HepG2 (cell line): ENCODE data around the gene TRNP1. TPM values are rescaled to one million over a fixed set of nuclear protein-coding genes. Genes with fewer than 3 reads are reported as not detected.

Source experiments
- AKAP8 ChIP-seq: sonication (generic); formaldehyde crosslinking; IDR thresholded peaks from 2 replicates; pipeline ENCODE4 v1.5.1; 2020; ENCODE audit warnings: mild to moderate bottlenecking, missing genetic modification reagents
- CEBPB ChIP-seq: IDR thresholded peaks from 2 replicates; pipeline ENCODE4 v1.6.1; 2011; ENCODE audit warnings: low read depth, low read length, improper control_type of control experiment, borderline replicate concordance
- CHD2 ChIP-seq: IDR thresholded peaks from 2 replicates; pipeline ENCODE4 v1.6.1; 2011; ENCODE audit warnings: low read depth, low read length, improper control_type of control experiment
- CSRNP2 ChIP-seq: sonication (generic); formaldehyde crosslinking; conservative IDR thresholded peaks from 2 replicates; pipeline ENCODE4 v1.8.0; 2022; ENCODE audit warnings: low read depth, missing genetic modification reagents
- FOXA3 ChIP-seq: IDR thresholded peaks from 2 replicates; pipeline ENCODE4 v1.6.1; 2016; ENCODE audit warnings: missing genetic modification reagents, missing compliant biosample characterization
- JUNB ChIP-seq: sonication (generic); formaldehyde crosslinking; IDR thresholded peaks from 2 replicates; pipeline ENCODE4 v1.8.0; 2022; ENCODE audit warnings: missing genetic modification reagents, mild to moderate bottlenecking, borderline replicate concordance
- MXI1 ChIP-seq: IDR thresholded peaks from 3 replicates; pipeline ENCODE4 v1.6.1; 2012; ENCODE audit warnings: low read depth, low read length, inconsistent platforms, borderline replicate concordance
- POLR2AphosphoS2 ChIP-seq: IDR thresholded peaks from 2 replicates; pipeline ENCODE4 v1.6.1; 2011; ENCODE audit warnings: low read depth, low read length, improper control_type of control experiment
- STAG1 ChIP-seq: sonication (generic); formaldehyde crosslinking; IDR thresholded peaks from 2 replicates; pipeline ENCODE4 v1.4.0; 2020; ENCODE audit warnings: missing genetic modification reagents
- STAT6 ChIP-seq: sonication (generic); formaldehyde crosslinking; IDR thresholded peaks from 2 replicates; pipeline ENCODE4 v1.4.0; 2020; ENCODE audit warnings: missing genetic modification reagents, mild to moderate bottlenecking, borderline replicate concordance
- TBL1XR1 ChIP-seq: fragments of 150-350 bp; IDR thresholded peaks from 2 replicates; pipeline ENCODE4 v1.6.1; 2014; ENCODE audit warnings: borderline replicate concordance, low read length; ENCODE audit not compliant: partially characterized antibody
- ZBTB2 ChIP-seq: sonication (generic); formaldehyde crosslinking; IDR thresholded peaks from 2 replicates; pipeline ENCODE4 v1.8.0; 2022; ENCODE audit warnings: low read depth, missing genetic modification reagents
- ZBTB20 ChIP-seq: sonication (generic); formaldehyde crosslinking; IDR thresholded peaks from 2 replicates; pipeline ENCODE4 v1.8.1; 2023; ENCODE audit warnings: missing genetic modification reagents, low read depth, mild to moderate bottlenecking, borderline replicate concordance
- ZBTB39 ChIP-seq: sonication (generic); formaldehyde crosslinking; IDR thresholded peaks from 2 replicates; pipeline ENCODE4 v1.5.0; 2020; ENCODE audit warnings: missing genetic modification reagents
- ZFY ChIP-seq: sonication (generic); formaldehyde crosslinking; IDR thresholded peaks from 2 replicates; pipeline ENCODE4 v1.4.0; 2020; ENCODE audit warnings: missing genetic modification reagents
- ZMYM4 ChIP-seq: sonication (generic); formaldehyde crosslinking; IDR thresholded peaks from 2 replicates; pipeline ENCODE4 v1.8.1; 2023; ENCODE audit warnings: mild to moderate bottlenecking, missing genetic modification reagents
- ZNF34 ChIP-seq: sonication (generic); formaldehyde crosslinking; IDR thresholded peaks from 2 replicates; pipeline ENCODE4 v1.4.0; 2020; ENCODE audit warnings: mild to moderate bottlenecking, missing genetic modification reagents, borderline replicate concordance
- ZNF580 ChIP-seq: IDR thresholded peaks from 2 replicates; pipeline ENCODE4 v1.6.1; 2016; ENCODE audit warnings: low read depth, borderline replicate concordance
- ZNF784 ChIP-seq: sonication (generic); formaldehyde crosslinking; IDR thresholded peaks from 2 replicates; pipeline ENCODE4 v1.5.1; 2020; ENCODE audit warnings: missing genetic modification reagents, mild to moderate bottlenecking, borderline replicate concordance
- ZNF850 ChIP-seq: sonication (generic); formaldehyde crosslinking; conservative IDR thresholded peaks from 2 replicates; pipeline ENCODE4 v1.9.0; 2021; ENCODE audit warnings: mild to moderate bottlenecking, missing genetic modification reagents
- ZSCAN29 ChIP-seq: sonication (generic); formaldehyde crosslinking; conservative IDR thresholded peaks from 2 replicates; pipeline ENCODE4 v1.4.0; 2020; ENCODE audit warnings: mild to moderate bottlenecking, missing genetic modification reagents
- polyA plus RNA-seq, 8 experiments: library from polyadenylated mRNA; depleted of rRNA in 3 of 8; stranded (reverse) in 7 of 8; unstranded in 1 of 8; fragments of >200 nt; fragmentation: Illumina TruSeq in 4 of 8; extraction: Trizol in 4 of 8; gene quantifications; 2 replicates each; pipeline versions ENCODE4 v1.2.1 to v1.2.3, GENCODE V29; 2011 to 2016; ENCODE audit warnings: low read depth in 4 of 8, missing spikeins in 1 of 8, mixed read lengths in 1 of 8; ENCODE audit not compliant: insufficient read depth in 1 of 8
- total RNA-seq, 5 experiments: library from RNA; depleted of rRNA; stranded (reverse); fragments of >200 nt; fragmentation: Illumina TruSeq; extraction: Trizol; gene quantifications; 2 replicates each; pipeline ENCODE4 v1.2.3, GENCODE V29; 2016; ENCODE audit warnings: low read depth in 1 of 5

Gene TRNP1
- total and polyA plus RNA-seq, 2 of the 13 experiments (the other 11 are each of a cell fraction or from before 2014, with no cell fraction given), result 42.0 to 158 TPM

- TF ChIP-seq ZNF784 (CRISPR knock-in tag) (no peak), ZSCAN29 (no peak), POLR2AphosphoS2 (no peak), ZBTB20 (CRISPR knock-in tag) (no peak), STAG1 (CRISPR knock-in tag) (no peak), CEBPB (no peak), ZBTB2 (no peak), MXI1 (no peak), CSRNP2 (CRISPR knock-in tag) (no peak), JUNB (CRISPR knock-in tag) (no peak), ZFY (CRISPR knock-in tag) (peak; percentile 40; the same call in 1 of the 2 replicates), CHD2 (no peak), ZNF850 (CRISPR knock-in tag) (no peak), AKAP8 (CRISPR knock-in tag) (no peak), ZMYM4 (CRISPR knock-in tag) (no peak), STAT6 (CRISPR knock-in tag) (no peak), ZNF34 (CRISPR knock-in tag) (no peak), FOXA3 (CRISPR knock-in tag) (peak; percentile 30; the same call in 1 of the 2 replicates), ZNF580 (CRISPR knock-in tag) (no peak), ZBTB39 (CRISPR knock-in tag) (no peak), TBL1XR1 (no peak)
Observed at GRCh38 chr1:27003745-27004470, 10.4 kb downstream of the TRNP1 start (continued).
